ENCODE data around the gene KLHDC4. TPM values are rescaled to one million over a fixed set of nuclear protein-coding genes. Genes with fewer than 3 reads are reported as not detected.

KLHDC4 gene
- total and polyA plus RNA-seq, 2 donors from 2014 or later = 25.0 to 42.2 TPM

GRCh38 chr16:87766485-87766797 lies 655 bp upstream of the KLHDC4 start:
- H3K4me1 ChIP-seq (ENCODE audit: control insufficient read depth in 2 of 3, insufficient read depth in 2 of 3, low read depth in 1 of 3, low read length in 3 of 3) = peaks cover 0 to 9% (median 0%) of the 10 kb centered on the region in 3 donors
- H3K36me3 ChIP-seq (ENCODE audit: control insufficient read depth in 2 of 3, insufficient read depth in 3 of 3, low read length in 3 of 3) = peaks cover 0 to 3% (median 2%) of the 10 kb centered on the region in 3 donors
- peak overlapping the region; percentile 77 to 81 (median 79) for H3K4me3 ChIP-seq (ENCODE audit: low read length in 3 of 3)
- no peak for FAIRE-seq
- H3K9me3 ChIP-seq (ENCODE audit: control insufficient read depth in 2 of 3, insufficient read depth in 1 of 3, low read length in 3 of 3) = no peaks in the 10 kb centered on the region
- no peak overlapping the region for H3K27ac ChIP-seq (ENCODE audit: low read depth in 2 of 2, low read length in 2 of 2)
- intact Hi-C loops (cut with DNase I) = no loop called here
- DNase-seq = no peak
- peak overlapping the region; percentile 36 to 77 (median 49) for H3K9ac ChIP-seq (ENCODE audit: low read length in 3 of 3)
- no peak for TF ChIP-seq CTCF (IDR thresholded peaks at IDR 0.05; ENCODE audit: borderline replicate concordance, extremely low read depth, insufficient read depth)
- H3K27me3 ChIP-seq (ENCODE audit: control insufficient read depth, insufficient read depth, low read length) = no peaks in the 10 kb centered on the region

- no peak for FAIRE-seq
- Histone ChIP-seq H3K9ac (ENCODE audit: low read length in 3 of 3) (peak overlapping the region; percentile 0 to 77 (median 51)), H3K27ac (ENCODE audit: low read depth in 2 of 2, low read length in 2 of 2) (peak overlapping the region in 1 of 2 donors; percentile 70), H3K4me3 (ENCODE audit: low read length in 3 of 3) (peak overlapping the region; percentile 77 to 81 (median 79)), H3K9me3 (ENCODE audit: control insufficient read depth in 2 of 3, insufficient read depth in 1 of 3, low read length in 3 of 3) (no peaks in the 10 kb centered on the region), H3K27me3 (ENCODE audit: control insufficient read depth, insufficient read depth, low read length) (no peaks in the 10 kb centered on the region), H3K4me1 (ENCODE audit: control insufficient read depth in 2 of 3, insufficient read depth in 2 of 3, low read depth in 1 of 3, low read length in 3 of 3) (peaks cover 0 to 9% (median 0%) of the 10 kb centered on the region in 3 donors), H3K36me3 (ENCODE audit: control insufficient read depth in 2 of 3, insufficient read depth in 3 of 3, low read length in 3 of 3) (peaks cover 0 to 3% (median 2%) of the 10 kb centered on the region in 3 donors)
- no peak for TF ChIP-seq CTCF (IDR thresholded peaks at IDR 0.05; ENCODE audit: borderline replicate concordance, extremely low read depth, insufficient read depth)
- DNase-seq = peak in 2 of 5 donors; percentile 31 to 51
- intact Hi-C loops (cut with DNase I) = no loop called here
Observed at GRCh38 chr16:87765473-87765775, 362 bp downstream of the KLHDC4 start.

GRCh38 chr16:87764600-87765472 lies 950 bp downstream of the KLHDC4 start:
- Histone ChIP-seq H3K9ac (ENCODE audit: low read length in 3 of 3) (peak overlapping the region; percentile 0 to 77 (median 51)), H3K27ac (ENCODE audit: low read depth in 2 of 2, low read length in 2 of 2) (no peak overlapping the region), H3K4me3 (ENCODE audit: low read length in 3 of 3) (peak overlapping the region; percentile 77 to 81 (median 79)), H3K9me3 (ENCODE audit: control insufficient read depth in 2 of 3, insufficient read depth in 1 of 3, low read length in 3 of 3) (no peaks in the 10 kb centered on the region), H3K4me1 (ENCODE audit: control insufficient read depth in 2 of 3, insufficient read depth in 2 of 3, low read depth in 1 of 3, low read length in 3 of 3) (peaks cover 0 to 9% (median 0%) of the 10 kb centered on the region in 3 donors), H3K27me3 (ENCODE audit: control insufficient read depth, insufficient read depth, low read length) (no peaks in the 10 kb centered on the region), H3K36me3 (ENCODE audit: control insufficient read depth in 2 of 3, insufficient read depth in 3 of 3, low read length in 3 of 3) (peaks cover 0 to 3% (median 2%) of the 10 kb centered on the region in 3 donors)
- no peak for TF ChIP-seq CTCF (IDR thresholded peaks at IDR 0.05; ENCODE audit: borderline replicate concordance, extremely low read depth, insufficient read depth)
- intact Hi-C loops (cut with DNase I) = no loop called here
- DNase-seq (peak in 1 of 5 donors; percentile 12), FAIRE-seq (no peak)
